HG03378 (cell line): ENCODE results near the gene GHR.
A peak's percentile ranks its signal among the peaks of the same experiment; 100 is the strongest.
"Not testable (repeated sequence)": the region's sequence is repeated elsewhere in the genome, so short reads cannot be mapped to it uniquely, and the experiment has no call there.

ENCODE experiments used
- ATAC-seq: cut with Tn5 transposase; IDR thresholded peaks from one replicate; pipeline ENCODE4 v1.9.1; 2021; ENCODE audit warnings: mild to moderate bottlenecking, moderate library complexity; ENCODE audit not compliant: unreplicated experiment

Gene GHR

DNA sequence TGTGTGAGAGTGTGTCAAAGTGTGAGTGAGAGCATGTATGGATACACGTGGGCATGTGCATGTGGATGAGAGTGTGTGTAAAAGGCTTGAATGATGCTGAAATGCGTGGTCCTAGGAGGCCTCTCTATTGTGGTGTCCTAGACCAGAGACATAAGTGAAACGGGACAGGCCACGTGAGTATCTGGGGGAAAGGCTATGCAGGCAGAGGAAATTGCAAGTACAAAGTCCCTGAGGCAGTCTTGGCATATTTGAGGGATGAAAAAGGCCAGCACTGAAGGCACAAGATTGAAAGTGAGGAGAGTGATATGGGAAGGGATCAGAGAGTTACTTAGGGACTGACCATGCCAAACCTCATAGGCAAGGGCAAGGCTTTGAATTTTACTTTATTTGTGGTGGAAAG is 266.2 kb downstream of the GHR start:
- no peak for ATAC-seq

DNA sequence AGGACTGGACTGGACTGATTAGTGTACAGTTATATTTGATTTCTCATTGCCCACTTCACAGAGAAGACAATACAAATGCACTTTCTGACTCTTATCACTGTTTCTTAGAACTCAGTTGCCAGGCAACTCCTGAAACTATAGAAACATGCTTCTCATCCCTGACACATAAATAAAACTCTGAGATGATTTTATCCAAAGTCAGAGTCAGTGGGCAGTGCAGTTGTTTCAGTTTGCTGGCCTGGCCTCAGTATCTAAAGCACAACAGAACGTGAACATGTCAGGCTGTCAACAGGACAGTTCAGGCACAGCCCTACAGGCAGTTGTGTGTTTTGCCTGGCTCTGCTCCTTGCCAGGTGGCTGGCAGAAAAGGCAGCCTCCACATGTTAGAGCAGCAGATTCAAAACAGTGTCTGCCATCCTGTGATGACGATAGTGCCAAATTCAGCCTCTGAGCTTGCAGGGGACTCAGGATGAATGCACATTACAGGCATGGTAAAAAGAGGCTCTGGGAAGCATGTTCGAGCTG is 268.2 kb downstream of the GHR start:
- no peak for ATAC-seq

DNA sequence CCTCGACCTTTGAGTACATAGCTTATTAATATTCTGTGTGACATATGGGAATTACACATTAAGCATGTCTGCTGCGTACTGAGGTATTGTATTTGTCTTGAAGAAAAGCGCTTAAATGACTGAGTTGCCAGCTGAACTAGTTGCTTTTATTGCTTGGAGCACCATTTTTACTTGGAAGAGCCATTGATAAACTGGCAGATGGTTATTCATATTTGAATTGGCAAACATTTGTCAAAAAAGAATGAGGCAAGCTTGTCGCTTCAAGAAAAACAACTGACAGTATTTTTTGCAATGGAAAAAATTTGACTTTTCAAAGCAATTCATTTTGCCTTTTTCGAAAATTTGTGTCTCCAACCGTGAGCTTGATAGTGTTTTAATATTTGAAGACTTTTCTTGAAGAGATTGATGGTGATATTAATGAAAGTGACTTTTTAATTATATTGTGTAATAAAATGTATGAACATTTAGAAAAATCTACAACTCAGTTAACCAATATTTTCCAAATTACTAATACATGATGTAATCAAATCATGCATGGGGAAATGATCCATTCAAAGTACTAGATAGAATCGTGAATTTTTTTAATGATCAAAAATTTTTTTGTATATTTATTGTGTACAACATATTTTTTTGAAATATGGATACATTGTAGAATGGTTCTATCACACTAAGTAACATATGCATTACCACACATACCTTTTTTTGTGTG is 278.3 kb downstream of the GHR start:
- no peak for ATAC-seq

DNA sequence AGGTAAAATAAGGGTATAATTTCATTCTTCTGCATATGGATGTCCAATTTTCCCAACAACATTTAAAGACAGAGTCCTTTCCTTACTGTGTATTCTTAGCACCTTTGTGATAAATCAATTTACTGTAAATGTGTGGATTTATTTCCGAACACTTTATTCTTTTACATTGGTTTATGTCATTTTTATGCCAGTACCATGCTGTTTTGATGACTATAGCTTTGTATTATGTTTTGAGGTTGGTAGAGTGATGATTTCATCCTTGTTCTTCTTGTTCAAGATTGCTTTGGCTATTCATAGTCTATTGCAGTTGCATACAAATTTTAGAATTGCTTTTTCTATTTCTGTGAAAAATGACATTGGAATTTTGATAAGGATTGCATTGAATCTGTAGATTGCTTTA is 280.0 kb downstream of the GHR start:
- ATAC-seq = no peak

DNA sequence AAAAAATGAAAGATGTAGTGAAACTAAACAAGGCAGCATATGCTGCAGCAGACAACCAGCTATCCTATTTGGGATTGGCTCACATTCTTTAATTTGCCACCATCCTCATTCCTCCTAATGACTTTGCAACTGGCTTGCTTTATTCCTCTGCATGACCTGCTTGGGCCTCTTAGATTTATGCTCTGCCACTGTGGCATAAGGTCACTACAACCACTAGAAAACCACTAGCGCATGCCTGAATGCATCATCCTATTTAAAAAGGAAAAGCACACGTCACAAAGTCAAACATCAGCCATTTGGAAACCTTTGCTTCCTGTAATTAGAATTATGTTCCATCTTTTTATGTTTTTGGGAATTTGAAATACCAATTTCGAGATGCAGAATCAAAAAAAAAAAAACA is 292.5 kb downstream of the GHR start:
- ATAC-seq = no peak

DNA sequence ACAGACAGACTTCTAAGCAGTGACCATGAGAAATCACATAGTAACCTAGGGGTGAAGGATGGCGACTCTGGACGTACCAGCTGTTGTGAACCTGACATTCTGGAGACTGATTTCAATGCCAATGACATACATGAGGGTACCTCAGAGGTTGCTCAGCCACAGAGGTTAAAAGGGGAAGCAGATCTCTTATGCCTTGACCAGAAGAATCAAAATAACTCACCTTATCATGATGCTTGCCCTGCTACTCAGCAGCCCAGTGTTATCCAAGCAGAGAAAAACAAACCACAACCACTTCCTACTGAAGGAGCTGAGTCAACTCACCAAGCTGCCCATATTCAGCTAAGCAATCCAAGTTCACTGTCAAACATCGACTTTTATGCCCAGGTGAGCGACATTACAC is 295.4 kb downstream of the GHR start:
- peak; percentile 97 for ATAC-seq

DNA sequence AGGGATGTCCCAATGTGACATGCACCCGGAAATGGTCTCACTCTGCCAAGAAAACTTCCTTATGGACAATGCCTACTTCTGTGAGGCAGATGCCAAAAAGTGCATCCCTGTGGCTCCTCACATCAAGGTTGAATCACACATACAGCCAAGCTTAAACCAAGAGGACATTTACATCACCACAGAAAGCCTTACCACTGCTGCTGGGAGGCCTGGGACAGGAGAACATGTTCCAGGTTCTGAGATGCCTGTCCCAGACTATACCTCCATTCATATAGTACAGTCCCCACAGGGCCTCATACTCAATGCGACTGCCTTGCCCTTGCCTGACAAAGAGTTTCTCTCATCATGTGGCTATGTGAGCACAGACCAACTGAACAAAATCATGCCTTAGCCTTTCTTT is 295.8 kb downstream of the GHR start:
- no peak for ATAC-seq

DNA sequence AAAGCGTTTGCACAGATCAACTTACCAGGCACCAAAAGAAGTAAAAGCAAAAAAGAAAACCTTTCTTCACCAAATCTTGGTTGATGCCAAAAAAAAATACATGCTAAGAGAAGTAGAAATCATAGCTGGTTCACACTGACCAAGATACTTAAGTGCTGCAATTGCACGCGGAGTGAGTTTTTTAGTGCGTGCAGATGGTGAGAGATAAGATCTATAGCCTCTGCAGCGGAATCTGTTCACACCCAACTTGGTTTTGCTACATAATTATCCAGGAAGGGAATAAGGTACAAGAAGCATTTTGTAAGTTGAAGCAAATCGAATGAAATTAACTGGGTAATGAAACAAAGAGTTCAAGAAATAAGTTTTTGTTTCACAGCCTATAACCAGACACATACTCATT is 297.0 kb downstream of the GHR start:
- no peak for ATAC-seq

DNA sequence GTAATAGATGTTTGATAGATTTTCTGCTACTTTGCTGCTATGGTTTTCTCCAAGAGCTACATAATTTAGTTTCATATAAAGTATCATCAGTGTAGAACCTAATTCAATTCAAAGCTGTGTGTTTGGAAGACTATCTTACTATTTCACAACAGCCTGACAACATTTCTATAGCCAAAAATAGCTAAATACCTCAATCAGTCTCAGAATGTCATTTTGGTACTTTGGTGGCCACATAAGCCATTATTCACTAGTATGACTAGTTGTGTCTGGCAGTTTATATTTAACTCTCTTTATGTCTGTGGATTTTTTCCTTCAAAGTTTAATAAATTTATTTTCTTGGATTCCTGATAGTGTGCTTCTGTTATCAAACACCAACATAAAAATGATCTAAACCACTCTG is 298.2 kb downstream of the GHR start:
- ATAC-seq = no peak

DNA sequence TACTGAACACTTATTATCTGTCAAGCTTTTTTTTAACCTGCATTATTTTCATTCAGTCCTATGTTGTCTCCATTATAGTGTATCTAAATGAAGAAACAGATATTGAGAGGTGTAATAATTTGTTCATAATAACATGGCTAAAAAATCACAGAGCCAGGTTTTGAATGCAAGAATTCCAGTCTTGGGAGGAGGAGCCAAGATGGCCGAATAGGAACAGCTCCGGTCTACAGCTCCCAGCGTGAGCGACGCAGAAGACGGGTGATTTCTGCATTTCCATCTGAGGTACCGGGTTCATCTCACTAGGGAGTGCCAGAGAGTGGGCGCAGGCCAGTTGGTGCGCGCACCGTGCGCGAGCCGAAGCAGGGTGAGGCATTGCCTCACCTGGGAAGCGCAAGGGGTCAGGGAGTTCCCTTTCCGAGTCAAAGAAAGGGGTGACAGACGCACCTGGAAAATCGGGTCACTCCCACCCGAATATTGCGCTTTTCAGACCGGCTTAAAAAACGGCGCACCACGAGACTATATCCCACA is 311.4 kb downstream of the GHR start:
- not testable (repeated sequence) for ATAC-seq

DNA sequence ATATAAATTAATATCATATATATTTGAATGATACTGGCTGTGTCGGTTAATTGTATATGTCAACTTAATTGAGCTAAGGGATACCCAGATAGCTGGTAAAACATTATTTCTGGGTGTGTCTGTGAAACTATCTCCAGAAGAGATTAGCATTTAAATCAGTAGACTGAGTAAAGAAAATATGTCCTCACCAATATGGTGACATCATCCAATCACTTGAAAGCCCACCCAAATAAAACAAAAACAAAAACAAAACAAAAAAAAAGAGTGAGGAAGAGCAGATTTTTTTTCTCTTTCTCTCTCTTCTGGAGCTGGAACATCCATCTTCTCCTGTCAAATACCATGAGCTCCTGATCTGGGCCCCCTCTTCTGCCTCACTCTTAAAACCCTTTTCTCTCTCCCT is 317.7 kb downstream of the GHR start:
- ATAC-seq = no peak

DNA sequence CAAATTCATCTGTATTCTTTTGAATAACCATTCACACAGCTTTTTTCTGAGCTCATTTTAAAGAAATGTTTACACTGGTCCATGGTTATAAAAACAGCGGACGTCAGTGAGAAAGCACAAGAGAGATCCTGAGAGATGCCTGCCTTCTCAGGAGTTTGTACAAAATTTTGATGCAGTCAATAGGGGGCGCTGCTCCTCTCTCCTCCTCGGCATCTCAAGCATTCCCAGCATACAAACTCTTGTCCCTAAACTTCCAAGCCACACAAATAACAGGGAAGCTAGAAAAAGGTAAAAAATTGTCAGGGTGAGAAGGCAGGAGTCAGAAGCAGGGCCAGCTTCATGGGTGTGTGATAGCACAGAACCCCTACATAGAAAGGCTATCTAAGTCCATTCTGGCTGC is 322.2 kb downstream of the GHR start:
- no peak for ATAC-seq

DNA sequence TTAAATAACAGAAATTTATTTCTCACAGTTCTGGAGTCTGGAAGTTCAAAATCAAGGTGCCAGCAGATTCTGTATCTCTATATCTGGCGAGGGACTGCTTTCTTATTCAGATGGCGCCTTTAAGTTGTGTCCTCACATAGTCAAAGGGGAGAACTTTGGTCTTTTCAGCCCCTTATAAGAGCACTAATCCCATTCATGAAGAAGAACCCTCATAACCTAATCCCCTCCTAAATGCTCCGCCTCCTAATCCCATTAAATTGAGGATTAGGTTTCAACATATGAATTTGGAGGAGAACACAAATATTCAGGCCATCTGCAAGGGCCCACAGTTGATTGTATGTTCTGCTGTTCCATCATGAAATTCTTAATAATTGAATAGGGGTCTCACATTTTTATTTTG is 322.6 kb downstream of the GHR start:
- ATAC-seq = no peak

DNA sequence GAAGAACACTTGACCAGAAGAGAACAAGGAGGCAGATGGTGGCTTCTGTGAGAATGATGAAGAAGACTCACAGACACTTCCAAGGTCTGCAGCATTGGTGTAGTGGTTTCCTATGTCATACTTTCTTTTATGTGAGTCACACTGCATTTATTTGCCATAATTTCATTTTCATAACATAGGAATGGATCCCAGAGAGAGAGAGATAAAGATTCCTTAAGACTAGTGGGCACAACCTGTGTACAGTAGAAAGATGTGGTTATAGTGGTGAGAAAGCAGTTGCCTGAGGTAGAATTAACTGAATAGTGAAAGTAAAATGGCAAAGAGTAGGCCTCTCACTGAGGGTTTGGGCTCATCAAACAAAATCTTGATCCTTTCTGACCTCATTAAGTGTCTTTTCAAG is 325.8 kb downstream of the GHR start:
- peak; percentile 43 for ATAC-seq

DNA sequence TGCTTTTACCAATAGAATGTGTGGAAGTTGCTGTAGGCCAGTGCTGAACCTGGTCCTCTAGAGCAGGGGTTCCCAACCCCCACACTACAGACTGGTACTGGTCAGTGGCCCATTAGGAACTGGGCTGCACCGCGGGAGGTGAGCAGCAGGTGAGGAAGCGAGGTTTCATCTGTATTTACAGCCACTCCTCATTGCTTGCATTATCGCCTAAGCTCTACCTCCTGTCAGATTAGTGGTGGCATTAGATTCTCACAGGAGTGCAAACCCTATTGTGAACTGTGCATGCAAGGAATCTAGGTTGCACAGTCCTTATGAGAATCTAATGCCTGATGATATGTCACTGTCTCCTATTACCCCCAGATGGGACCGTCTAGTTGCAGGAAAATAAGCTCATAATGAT is 327.3 kb downstream of the GHR start:
- no peak for ATAC-seq

DNA sequence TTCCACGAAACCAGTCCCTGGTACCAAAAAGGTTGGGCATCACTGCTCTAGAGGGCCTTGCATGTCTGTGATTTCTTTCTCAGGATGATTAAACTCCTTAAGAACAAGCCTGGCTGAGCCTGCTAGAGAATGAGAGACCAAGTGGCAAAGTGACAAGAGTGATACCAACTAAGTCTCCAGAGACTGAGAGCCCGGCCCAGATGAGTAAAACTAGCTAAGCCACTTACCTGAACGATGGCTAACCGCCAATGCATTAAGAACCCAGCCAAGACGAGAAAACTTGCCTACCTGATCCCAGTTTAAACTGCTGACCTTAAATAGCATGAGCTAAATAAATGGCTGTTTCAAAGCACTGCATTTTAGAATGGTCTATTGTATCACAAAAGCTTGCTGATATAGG is 327.8 kb downstream of the GHR start:
- no peak for ATAC-seq

DNA sequence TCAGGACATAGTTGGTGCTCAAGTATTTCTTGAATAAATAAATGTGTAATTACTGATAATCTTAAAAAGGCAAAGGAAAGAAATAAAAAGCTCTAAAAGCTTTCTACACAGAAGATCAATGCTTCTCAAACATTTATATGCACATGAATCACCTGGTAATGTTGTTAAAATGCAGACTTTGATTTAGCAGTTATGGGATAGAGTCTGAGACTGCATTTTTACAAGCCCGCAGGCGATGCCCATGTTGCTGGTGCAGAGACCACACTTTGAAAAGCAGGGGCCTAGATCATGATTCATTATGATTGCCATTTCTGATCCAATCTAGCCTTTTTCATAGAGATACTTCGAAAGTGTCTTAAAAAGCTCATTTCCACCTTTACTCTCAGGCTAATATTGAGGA is 329.9 kb downstream of the GHR start:
- ATAC-seq = no peak

DNA sequence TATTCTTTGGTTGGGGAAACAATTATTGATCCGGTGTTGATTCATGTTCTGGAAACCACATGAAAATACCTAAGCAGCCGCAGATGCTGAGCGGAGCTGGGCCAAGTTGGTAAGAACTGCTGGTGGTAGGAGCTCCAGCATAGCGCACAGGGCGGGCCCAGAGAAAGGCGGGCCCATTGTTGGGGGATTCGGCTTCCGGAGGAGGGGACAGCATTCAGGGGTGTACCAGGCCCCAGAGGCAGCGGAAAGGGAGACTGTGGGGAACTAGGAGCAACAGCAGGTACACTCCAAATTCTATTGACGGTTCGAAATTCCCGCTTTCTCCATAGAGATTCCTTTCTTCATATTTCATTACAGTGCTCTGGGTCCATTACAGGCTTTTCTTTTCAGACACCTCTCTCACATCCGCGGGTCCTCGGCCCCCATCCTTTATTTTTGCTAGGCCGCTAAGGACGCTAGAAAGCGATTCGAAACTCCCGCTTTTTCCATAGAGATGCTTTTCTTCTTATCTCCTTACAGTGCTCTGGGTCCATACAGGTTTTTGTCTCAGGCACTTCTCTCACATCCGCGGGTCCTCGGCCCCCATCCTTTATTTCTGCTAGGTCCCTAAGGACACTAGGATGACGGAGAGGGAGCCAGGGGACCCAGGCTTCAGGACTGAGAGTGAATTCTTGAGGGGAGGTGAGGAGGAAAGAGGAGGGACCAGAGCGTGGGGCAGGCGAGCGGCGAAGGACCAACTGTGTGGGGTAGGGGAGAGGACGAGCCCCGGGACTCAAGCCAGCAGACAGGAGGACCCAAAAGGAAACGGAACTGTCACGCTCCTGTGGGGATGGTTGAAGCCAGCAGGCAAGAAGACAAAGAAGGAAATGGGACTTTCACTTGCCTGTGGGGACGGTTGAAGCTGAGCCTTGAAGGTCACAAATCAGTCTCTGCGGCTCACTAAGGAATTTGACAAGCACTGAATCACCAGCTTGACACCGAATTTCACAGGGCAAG is 333.7 kb downstream of the GHR start, which contains the start of gene CCDC152:
Gene CCDC152, plus strand, starts transcription at position 213 of the 996 bp plus-strand sequence. CDS start 2,304 bp downstream, outside the sequence.
- ATAC-seq = peak; percentile 75

DNA sequence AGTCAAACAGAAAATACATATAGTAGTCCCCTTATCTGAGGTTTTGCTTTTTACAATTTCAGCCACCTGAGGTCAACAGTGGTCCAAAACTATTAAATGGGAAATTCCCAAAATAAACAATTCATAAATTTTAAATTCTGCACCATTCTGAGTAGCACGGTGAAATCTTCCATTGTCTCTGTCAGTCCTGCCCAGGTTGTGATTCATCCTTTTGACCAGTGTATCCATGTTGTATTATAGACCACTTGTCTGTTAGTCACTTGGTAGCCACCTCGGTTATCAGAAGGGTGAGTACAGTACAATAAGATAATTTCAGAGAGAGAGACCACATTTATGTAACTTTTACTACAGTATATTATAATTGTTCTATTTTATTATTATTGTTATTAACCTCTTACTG is 336.2 kb downstream of the GHR start:
- no peak for ATAC-seq

DNA sequence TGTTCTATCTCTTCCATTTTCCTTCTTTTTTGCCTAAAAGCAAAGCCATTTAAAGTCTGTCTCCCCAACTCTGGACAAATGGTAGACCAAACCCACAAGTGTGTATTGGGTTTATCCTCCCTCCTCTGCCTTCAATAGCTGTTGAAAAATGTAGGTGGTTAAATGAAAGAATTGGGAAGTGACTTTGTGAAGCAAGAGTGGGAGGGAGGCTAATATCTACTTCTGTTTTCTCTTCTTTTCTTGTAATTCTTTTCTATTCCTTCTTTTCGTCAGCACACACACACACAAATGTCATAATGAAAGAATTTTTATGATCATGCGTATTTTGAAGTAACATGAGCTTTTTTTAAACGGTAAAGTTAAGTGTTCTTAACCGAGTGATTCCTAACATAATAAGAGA is 337.2 kb downstream of the GHR start:
- no peak for ATAC-seq

DNA sequence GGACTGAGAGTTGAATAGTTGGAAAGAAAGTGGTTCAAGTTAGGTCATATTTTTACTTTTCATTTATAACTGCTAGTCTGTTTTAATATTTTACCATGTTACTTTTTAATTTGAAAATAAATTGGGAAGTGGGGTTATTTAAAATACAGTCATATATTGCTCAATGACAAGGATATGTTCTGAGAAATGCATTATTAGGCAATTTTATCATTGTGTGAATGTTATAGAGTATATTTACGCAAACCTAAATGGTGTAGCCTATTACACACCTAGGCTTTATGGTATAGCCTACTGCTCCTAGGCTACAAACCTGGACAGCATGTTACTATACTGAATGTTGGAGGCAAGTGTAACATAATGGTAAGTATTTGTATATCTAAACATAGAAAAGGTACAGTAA is 338.6 kb downstream of the GHR start:
- no peak for ATAC-seq
